ENCODE data around the gene PABPC1L2A. TPM values are rescaled to one million over a fixed set of nuclear protein-coding genes. Genes with fewer than 3 reads are reported as not detected.
"Not testable (repeated sequence)": the region's sequence is repeated elsewhere in the genome, so short reads cannot be mapped to it uniquely, and the experiment has no call there.

The PABPC1L2A gene
- total RNA-seq, result not detected in 2 replicates

- intact Hi-C loops (cut with micrococcal nuclease), result not testable (repeated sequence)
These were observed at the start of gene PABPC1L2A for GRCh38 chrX:73079024-73079562. TSS of gene PABPC1L2A (minus strand) at chrX:73079512. CDS start at chrX:73079386, 126 bp downstream.

GRCh38 chrX:73127700-73128241 lies 48.5 kb upstream of the PABPC1L2A start:
- no peak for DNase-seq
- H3K4me1 Mint-ChIP-seq, result no peaks in the 10 kb centered on the region
- intact Hi-C loops (cut with micrococcal nuclease), result no loop called here
- ChIA-PET CTCF (no interaction called here), POLR2A (no interaction called here)
- no peak overlapping the region for H3K27ac Mint-ChIP-seq
- ATAC-seq (ENCODE audit: low read depth), result no peak
- H3K27me3 Mint-ChIP-seq, result peaks cover 2% of the 10 kb centered on the region
- H3K36me3 Mint-ChIP-seq (ENCODE audit: low read depth), result no peaks in the 10 kb centered on the region
- no peak for TF ChIP-seq CTCF (IDR thresholded peaks at IDR 0.05)
- H3K9me3 Mint-ChIP-seq, result no peaks in the 10 kb centered on the region
- no peak overlapping the region for H3K4me3 Mint-ChIP-seq

More at GRCh38 chrX:73079024-73079562, at the start of gene PABPC1L2A:
- H3K9me3 Mint-ChIP-seq; H3K27ac Mint-ChIP-seq; DNase-seq; H3K4me3 Mint-ChIP-seq; POLR2A ChIA-PET; CTCF ChIA-PET; H3K4me1 Mint-ChIP-seq; ATAC-seq (ENCODE audit: low read depth); H3K36me3 Mint-ChIP-seq (ENCODE audit: low read depth); H3K27me3 Mint-ChIP-seq: not testable (repeated sequence)

GRCh38 chrX:73126240-73126639 lies 46.9 kb upstream of the PABPC1L2A start:
- no peak for DNase-seq
- H3K4me3 Mint-ChIP-seq, result no peak overlapping the region
- no peaks in the 10 kb centered on the region for H3K9me3 Mint-ChIP-seq
- TF ChIP-seq CTCF (IDR thresholded peaks at IDR 0.05), result no peak
- ChIA-PET POLR2A (no interaction called here), CTCF (no interaction called here)
- H3K36me3 Mint-ChIP-seq (ENCODE audit: low read depth), result no peaks in the 10 kb centered on the region
- intact Hi-C loops (cut with micrococcal nuclease), result no loop called here
- H3K4me1 Mint-ChIP-seq, result no peaks in the 10 kb centered on the region
- H3K27ac Mint-ChIP-seq, result no peak overlapping the region
- peaks cover 2% of the 10 kb centered on the region for H3K27me3 Mint-ChIP-seq
- no peak for ATAC-seq (ENCODE audit: low read depth)

GRCh38 chrX:73099505-73099904 lies 20.2 kb upstream of the PABPC1L2A start:
- H3K36me3 Mint-ChIP-seq (ENCODE audit: low read depth); POLR2A ChIA-PET; H3K4me1 Mint-ChIP-seq; DNase-seq; H3K4me3 Mint-ChIP-seq; H3K27ac Mint-ChIP-seq; H3K27me3 Mint-ChIP-seq; ATAC-seq (ENCODE audit: low read depth); H3K9me3 Mint-ChIP-seq; CTCF ChIA-PET; intact Hi-C loops (cut with micrococcal nuclease): not testable (repeated sequence)

- H3K4me3 Mint-ChIP-seq; intact Hi-C loops (cut with micrococcal nuclease); H3K4me1 Mint-ChIP-seq; H3K27ac Mint-ChIP-seq; H3K36me3 Mint-ChIP-seq (ENCODE audit: low read depth); CTCF ChIA-PET; ATAC-seq (ENCODE audit: low read depth); POLR2A ChIA-PET; H3K9me3 Mint-ChIP-seq; DNase-seq; H3K27me3 Mint-ChIP-seq: not testable (repeated sequence)
These were observed 7.5 kb upstream of the PABPC1L2A start for GRCh38 chrX:73086766-73087165.

GRCh38 chrX:73079884-73080283 lies 572 bp upstream of the PABPC1L2A start:
- H3K4me3 Mint-ChIP-seq; H3K27ac Mint-ChIP-seq; POLR2A ChIA-PET; ATAC-seq (ENCODE audit: low read depth); DNase-seq; H3K4me1 Mint-ChIP-seq; CTCF ChIA-PET; H3K36me3 Mint-ChIP-seq (ENCODE audit: low read depth); H3K9me3 Mint-ChIP-seq; H3K27me3 Mint-ChIP-seq; intact Hi-C loops (cut with micrococcal nuclease): not testable (repeated sequence)

- H3K36me3 Mint-ChIP-seq (ENCODE audit: low read depth); POLR2A ChIA-PET; H3K27me3 Mint-ChIP-seq; intact Hi-C loops (cut with micrococcal nuclease); H3K9me3 Mint-ChIP-seq; ATAC-seq (ENCODE audit: low read depth); DNase-seq; H3K4me1 Mint-ChIP-seq; H3K4me3 Mint-ChIP-seq; CTCF ChIA-PET; H3K27ac Mint-ChIP-seq: not testable (repeated sequence)
These were observed 715 bp downstream of the PABPC1L2A start for GRCh38 chrX:73078597-73078996.

GRCh38 chrX:73076838-73077237 lies 2.5 kb downstream of the PABPC1L2A start:
- Mint-ChIP-seq H3K4me3 (no peak overlapping the region), H3K27me3 (peaks cover 5% of the 10 kb centered on the region), H3K27ac (no peak overlapping the region), H3K36me3 (ENCODE audit: low read depth) (no peaks in the 10 kb centered on the region), H3K4me1 (no peaks in the 10 kb centered on the region), H3K9me3 (no peaks in the 10 kb centered on the region)
- TF ChIP-seq CTCF (IDR thresholded peaks at IDR 0.05), result no peak
- ChIA-PET POLR2A (no interaction called here), CTCF (no interaction called here)
- ATAC-seq (ENCODE audit: low read depth) (no peak), DNase-seq (no peak)
- intact Hi-C loops (cut with micrococcal nuclease), result no loop called here
